HG02870 (cell line): Measurements from ENCODE around the gene ABCC10.
A peak's percentile ranks its signal among the peaks of the same experiment; 100 is the strongest.

ENCODE experiments used
- ATAC-seq: cut with Tn5 transposase; IDR thresholded peaks from one replicate; pipeline ENCODE4 v1.9.1; 2021; ENCODE audit warnings: mild to moderate bottlenecking, moderate library complexity; ENCODE audit not compliant: unreplicated experiment

ABCC10 gene

DNA sequence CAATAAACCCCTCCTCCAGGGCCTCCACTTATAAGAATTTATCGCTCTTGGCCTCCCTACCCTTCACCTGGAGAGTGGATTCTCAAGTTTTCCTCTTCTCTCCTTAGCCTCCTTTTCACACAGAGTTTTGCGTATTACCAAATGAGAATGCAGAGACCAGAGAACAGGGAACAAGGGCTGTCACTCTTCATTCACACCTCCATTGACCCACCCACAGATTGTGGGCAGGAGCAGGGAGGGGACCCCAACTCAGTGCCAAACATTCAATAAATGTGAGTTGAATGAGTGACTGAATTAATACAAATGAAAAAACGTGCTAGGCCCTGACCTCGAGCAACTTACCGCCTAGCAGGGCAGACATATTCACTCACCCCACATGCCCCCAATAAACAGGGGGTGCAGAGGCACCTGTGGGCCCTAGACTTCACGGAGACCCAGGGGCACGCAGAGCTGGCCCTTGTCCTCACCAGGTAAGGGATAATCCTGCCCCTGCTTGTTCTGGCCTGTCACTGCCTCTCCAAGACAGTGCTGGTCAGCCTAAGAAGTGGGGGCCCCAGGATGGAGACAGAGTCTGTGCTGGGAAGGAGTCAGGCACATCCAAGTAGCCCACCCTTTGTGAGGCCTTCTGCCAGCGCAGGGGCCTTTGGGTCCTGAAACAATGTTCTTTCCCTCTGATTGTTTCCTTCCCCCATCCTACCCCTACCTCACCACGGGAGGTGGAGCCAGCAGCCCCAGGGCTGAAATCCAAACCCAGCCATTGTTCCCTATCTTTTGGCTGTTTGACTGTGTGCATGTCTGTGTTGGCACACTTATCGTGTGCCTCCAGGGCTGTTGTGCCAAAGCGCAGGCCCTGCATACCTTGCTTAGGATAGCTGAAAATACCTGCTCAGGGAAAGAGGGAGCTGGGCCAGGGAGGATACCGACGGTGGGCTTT is 41.7 kb downstream of the ABCC10 start:
- no peak for ATAC-seq

DNA sequence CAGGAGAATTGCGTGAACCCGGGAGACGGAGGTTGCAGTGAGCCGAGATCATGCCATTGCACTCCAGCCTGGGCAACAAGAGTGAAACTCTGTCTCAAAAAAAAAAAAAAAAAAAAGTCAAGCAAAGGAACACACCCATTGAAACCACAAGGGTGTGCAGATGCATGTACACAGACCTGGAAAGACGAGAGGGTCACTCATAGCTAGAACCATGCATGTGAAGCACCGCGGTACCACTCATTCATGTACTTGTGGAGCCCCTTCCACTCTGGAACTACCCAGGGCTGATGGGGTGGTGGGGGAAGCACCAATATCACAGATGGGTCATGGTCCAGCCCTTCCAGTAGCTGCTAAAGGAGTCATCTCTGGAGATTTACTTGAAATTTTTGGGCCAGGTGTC is 42.6 kb downstream of the ABCC10 start:
- ATAC-seq: no peak

DNA sequence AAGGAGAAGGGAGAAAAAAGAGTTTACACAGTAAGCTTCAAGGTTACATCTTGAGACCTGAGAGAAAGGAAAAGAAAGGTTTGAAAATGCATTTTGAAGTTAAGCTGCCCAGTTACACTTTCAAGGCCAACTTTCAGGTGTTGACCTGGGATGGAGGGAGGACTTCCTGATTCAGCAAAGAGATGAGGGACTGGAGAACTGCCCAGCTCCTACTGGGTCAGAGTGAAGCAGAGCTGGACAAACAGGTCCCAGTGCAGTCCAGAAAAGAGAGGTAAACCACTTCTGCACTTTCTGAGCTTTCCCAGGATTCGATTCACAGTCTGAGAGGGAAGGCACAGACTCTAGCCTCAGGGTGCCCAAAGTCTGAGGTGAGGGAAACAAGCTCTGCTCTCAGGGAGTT is 44.1 kb downstream of the ABCC10 start:
- no peak for ATAC-seq

DNA sequence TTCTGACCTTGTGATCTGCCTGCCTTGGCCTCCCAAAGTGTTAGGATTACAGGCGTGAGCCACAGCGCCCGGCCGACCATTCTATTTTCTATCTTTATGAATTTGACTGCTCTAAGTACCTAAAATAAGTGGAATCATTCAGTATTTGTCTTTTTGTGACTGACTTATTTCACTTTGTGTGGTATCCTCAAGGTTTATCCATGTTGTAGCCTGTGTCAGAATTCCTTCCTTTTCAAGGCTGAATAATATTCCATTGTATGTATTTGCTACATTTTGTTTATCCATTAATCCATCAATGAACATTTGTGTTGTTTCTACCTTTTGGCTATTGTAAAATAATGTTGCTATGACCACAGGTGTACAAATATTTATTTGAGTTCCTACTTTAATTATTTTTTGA is 45.2 kb downstream of the ABCC10 start:
- no peak for ATAC-seq

DNA sequence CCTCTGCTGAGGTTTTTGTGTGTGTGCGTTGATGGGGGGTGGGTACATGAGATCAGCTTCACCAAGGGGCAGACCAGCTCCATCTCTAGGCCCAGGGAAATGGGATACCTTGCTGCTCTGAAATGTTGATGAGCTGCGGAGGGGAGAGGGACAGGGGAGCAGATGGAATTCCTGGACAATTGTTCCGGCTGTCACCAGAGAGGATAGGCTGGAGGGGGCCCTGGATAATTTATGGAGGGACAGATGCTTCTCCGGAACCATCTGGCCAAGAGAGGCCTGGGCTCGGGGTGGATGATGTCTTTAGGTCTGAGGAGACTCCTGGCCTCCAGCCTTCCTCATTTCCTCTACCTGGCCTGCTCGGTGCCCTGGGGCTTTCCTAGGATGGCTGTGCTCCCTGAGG is 48.2 kb downstream of the ABCC10 start:
- no peak for ATAC-seq

DNA sequence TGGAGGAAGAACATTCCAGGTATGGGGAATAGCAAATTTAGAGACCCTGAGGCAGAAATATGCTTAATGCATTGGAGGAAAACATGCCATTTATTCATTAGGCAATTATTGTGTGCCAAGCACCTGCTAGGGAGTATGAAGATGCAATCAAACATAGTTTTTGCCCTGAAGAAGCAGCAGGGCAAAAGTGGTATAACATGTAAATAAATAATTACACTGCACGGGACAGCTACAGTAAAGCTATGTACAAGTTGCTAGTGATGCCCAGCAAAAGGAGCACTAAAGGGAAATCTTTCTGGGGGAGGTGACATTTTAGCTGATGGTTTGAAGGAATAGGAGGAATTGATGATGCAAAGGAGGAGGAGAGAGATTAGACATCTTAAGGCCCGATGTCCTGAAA is 49.4 kb downstream of the ABCC10 start:
- no peak for ATAC-seq

DNA sequence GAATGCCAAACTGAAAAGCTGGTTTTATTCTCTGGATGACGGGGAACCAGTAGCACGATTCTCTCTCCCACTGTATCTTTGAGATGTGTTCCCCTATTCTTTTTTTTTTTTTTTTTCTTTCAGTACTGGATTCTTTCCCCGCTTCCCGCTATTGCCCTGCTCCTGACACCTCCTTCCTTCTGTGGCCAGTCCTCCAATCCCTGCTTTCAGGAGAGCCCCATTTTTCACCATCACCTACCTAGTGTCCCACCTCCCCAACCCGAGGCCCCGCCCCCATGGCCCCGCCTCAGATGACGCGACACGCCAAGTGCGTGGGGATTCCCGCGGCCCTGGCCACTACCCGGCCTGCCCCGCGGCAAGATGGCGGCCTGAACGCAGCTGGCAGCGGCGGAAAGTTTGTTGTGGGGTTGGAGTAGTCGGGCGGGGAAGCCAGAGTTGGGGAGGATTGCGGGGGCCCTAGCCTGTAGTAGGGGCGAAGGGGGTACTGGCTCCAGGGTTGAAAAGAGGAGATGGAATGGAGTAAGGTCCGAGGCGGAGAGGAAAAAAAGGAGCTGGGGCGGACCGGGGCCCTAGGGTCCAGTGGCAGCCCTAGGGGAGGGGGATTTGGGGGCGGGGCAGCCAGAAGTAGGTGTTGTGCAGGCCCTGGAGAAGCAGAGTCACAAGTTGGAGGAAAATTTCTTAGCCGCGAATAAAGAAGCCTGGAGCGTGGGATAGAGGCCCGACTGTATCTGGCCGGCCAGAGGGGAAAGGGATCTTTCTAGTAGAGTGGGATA is 50.1 kb downstream of the ABCC10 start, which contains the start of gene TJAP1:
TJAP1 (plus strand) TSS at position 336 of the 773 bp plus-strand sequence. CDS start 21,432 bp downstream, outside the sequence.
- ATAC-seq: peak; percentile 94

DNA sequence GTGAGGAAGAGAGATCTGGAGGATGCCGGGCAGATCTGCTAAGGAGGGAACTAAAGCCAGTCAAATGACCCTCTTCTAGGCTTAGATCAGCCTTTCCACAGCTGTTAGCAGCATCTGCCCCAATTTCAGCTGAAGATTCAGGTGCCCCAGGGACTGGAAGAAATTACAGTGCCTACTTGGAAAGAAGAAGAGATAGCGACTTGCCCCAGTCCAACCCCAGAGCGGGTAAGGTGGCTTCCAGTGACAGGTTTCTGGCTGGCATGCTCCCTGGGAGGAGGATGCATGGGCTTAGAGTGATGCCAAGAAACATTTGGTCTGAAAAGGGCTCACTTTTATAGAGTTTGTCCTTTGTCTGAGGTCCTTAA is 50.6 kb downstream of the ABCC10 start:
- no peak for ATAC-seq

DNA sequence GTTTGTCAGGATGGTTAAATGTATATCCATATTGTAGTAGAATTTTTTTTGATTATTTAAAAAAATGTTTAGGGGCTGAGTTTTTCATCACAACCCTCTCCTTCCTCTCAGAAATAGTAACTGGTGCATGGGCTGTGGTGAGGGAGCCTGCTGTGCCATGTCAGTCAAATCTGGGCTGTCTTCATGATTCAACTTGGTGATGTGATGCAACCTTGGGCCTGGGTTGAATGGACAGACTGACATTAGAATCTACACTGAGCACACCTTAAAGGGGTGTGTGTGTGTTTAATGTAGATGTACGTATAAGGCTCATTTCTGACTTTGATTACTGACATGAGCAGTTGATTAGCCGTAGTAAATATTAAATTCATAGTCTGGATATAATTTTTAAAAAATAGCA is 53.7 kb downstream of the ABCC10 start:
- no peak for ATAC-seq

DNA sequence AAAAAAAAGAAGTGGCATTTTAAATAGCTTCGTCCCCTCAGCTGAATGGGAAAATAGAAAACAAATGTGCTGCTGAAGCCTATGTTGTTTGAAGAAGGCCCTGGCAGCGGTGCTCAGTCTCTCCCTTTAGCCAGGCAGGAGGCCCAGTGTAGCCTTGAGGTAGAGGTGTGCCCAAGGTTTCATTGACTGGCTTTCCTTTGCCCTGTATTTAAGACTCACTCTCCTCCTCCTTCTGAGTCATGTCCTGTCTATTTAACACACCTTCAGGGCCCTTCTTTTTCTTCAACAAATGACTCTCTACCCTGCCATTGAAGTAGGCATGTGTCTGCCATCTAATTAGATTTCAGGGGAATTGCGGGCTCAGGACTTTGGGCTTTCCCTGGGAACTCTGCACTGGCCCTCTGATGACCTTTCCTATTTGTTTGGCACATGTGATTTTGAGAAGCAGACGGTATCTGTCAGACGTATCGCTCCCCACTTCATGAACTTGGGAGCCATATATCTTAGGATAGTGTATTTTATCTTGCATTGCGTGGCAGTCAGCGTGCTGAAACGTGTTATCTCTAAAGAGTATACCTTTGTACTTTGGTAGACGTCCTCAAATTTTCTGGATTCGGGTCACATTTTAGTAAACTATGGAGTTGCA is 54.4 kb downstream of the ABCC10 start:
- no peak for ATAC-seq

DNA sequence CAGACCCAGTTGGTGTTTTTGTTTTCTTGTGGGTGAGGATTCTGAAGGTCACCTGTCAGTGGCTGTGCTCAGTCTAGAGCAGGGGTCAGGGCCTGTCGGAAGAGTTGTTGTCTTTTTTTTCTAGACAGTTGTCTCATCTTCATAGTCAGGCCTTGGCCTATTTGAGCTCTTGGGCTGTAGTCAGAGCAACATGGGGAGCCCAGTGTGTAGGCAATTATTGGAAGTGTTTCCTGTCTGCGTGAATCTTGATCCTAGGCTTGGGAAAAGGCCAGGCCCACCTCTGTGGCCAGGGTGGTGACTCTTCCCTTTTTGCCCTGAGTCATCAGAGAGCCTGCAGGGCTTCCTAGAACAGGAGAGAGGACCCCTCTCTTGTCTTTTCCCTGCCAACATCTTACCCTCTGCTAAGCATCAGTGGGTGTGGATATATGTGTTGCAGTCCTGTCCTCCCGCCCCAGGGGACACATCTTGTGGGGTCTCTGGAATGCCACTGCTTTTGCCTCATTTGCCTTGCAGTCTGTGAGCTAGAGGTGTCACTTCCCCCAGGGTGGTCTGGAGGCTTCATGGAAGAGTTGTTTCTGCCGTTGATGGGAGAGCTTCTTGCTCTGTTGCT is 61.4 kb downstream of the ABCC10 start:
- no peak for ATAC-seq

DNA sequence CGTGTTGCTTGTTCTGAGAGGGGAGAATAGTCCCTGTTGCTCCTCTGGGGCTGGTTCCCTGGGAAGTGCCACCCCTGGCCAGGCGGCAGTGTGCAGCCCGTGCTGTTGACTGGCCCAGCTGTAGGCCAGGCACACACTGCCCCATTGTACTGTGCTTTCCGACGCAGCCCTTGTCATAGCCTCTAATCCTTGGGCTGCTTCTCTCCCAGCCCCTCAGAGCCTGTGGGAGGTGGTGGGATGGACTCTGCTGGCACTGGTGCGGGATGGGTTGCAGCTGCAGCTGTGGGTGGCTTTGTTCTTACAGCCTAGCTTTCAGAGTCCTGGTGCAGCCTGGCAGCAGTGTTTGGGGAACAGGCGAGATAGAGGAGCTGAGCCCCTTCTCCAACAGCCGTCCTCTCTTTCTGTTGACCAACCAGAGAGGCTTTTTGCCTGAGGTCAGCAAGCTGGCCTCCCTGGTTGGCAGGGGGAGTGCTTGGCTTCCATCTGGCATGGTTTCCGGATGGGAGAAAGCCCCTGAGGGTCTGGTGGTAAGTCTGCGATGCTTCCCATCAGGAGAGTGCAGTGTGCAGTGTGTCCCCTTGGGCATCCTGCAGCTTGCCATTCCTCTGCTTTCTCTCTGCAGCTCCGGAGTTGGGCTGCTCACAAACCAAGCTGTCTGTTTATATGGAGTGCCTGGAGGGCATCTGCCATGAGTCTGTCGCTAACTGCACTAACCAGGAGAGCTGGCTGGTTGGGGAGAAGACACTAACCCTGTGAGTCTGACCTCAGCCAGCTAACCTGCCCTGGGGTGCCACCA is 62.1 kb downstream of the ABCC10 start:
- no peak for ATAC-seq

DNA sequence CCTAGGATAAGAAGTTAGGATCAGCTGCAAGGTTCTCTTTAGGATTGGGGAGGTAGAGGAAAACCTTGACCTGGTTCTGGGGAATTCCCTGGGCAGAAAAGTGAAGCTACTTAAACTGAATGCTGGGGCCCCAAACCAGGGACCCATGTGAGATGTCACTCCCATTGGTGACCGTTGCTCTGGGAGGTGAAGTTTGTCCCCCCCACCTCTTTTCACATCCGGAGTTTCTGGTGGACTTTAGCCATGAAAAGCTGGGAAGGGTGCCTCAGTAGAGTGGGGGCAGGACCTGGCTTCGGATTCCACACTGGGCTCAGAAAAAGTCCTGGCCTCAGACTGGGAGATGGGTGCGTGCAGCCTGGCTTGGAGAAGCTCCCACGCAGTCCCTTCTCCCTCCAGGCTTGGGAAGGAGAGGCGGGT is 63.2 kb downstream of the ABCC10 start:
- ATAC-seq: no peak

DNA sequence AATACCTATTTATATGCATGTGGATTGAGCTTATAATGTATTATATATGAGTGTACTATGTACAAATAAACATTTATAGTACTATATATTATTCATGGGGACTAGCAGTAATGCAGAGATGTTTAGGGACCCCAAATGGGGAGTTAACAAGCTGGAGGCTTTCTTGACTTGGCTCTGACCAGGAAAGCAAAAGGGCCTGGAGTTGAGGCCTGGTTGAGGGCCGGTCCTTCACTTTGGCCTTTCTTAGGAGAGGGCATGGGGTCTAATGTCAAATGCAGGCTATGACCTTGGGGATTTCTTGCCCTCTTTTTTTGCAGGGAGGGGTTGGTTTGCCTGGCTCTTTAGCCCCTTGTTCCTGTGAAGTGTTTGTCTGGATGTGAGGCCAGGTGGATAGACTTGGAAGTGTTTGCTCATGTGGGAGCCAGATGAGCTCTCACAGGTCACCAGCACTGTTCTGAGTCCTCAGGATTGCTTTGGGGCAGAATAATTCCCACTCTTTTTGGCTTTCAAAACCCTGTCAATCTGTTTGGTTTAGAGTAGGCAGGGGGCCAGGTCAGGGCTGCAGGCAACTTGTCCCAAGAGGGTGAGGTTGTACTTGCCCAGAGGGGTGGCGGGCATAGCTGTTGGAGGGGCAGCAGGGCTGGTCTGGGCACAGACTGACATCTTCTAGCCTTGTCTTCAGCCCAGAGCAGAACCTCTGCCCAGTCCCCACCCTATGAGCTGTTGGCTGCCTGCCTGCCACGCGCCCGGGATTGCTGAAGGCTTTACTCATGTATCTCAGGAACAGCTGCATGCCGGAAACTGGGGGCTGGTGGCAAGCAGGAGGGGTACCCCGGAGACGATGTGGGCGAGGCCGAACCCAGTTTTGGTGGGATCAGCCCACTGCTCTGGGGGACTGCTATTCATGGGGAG is 64.7 kb downstream of the ABCC10 start:
- ATAC-seq: no peak

DNA sequence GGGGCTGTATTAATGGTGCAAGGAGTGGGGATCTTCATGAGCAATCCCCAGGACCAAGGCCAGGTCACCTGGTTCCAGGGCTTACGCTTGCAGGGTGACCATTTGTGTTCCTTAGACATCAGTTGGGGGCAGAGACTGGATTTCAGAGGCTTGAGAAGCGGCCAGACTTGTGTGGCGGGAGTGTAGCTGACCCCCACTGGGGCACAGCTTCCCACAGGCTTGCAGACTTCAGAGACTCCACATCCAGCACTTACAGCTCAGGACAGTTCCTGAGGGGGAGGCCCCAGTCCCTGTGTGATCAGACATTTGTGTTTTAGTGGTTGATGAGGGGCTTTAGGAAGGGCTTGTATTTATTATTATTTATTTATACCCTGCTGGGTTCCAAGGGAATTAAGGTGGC is 65.3 kb downstream of the ABCC10 start:
- ATAC-seq: no peak

DNA sequence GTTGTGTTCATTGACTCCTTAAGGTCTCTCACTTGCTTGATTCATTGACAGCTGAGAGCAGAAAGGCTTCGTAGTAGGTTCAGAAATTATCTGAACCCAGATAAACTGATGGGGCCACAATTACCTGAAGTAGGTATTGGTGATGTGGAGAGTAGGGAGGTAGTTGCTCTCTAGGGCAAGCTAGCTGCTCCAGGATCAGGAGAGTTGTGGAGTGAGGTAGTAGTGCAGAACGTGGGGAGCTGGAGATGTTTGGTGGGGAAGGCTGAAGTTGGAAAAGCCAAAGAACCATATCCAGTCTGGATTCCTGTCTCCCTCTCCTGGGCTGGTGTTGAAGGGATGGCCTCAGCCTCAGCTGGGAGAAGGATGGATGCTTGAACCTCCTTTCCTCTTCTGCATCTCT is 65.9 kb downstream of the ABCC10 start:
- no peak for ATAC-seq

DNA sequence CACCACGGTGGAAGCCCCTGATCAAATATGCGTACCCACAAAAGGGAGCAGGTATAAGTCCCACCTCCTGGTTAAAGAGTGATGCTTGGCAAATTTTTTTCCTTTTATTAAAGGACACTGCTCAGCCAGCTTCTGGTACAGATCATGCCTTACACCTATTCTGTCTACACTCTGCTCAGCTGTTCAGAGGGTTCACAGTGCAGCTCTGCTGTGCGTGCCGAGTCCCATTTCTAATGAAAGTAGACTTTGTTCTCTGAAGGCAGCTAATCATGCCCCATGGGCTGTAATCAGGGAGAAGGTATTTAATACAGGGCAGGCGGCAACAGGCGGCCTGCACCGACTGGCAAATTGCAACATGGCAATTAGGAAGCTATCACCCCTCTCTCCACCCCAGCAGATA is 66.5 kb downstream of the ABCC10 start:
- ATAC-seq: no peak

DNA sequence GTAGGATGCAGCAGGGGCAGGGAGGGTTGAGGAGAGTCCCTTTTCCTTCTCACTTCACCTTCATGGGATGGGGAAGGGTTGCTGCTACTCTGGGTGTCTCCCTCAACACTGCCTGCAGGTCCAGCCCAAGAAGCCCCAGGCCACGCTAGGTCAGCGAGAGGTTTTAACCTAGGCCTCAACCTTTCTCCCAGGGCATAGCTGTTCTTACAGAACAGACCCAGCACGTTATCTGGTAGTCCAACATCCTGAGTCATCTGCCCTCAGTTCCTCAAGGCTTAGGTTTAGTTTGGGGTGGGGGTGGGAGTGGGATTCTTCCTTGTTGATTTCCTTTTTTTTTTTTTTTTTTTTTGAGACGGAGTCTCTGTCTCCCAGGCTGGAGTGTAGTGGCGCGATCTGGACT is 67.0 kb downstream of the ABCC10 start:
- no peak for ATAC-seq

DNA sequence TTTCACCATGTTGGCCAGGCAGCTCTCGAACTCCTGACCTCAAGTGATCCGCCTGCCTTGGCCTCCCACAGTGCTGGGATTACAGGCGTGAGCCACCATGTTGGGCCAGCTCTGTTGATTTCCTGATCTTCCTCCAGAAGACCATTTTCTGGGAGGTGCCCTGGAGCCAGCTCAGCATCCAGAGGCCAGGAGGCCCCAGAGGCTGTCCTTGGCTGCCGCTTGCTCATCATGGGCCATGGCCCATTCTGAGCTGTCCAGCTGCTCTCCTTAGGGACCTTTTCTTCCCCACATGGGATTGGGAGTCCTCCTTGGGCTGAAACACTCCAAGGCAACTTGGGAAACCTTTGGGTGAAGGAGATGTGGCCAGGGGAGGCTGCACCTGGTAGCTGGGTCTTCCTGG is 67.4 kb downstream of the ABCC10 start:
- no peak for ATAC-seq
